Measurements from ENCODE around the gene CPLX3.
A peak's percentile ranks its signal among the peaks of the same experiment; 100 is the strongest.

CPLX3 gene

DNA sequence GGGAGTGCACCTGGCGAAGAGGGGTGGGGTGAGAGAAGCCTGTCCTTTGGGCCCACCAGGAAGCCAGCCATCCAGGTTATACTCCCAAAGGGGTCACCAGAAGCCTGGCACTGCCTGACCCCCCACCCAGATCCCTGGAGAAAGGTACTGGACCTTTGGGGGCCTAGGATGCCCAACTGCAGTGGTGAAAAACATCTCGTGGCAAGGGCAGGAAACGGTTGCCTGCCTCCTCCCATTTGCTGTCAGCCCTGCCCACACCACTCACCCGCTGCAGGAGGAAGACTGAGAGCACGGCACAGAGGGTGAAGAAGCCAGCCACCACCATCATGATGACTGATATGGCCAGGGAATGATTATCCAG lies 18.8 kb downstream of the CPLX3 start:
- peak; percentile 41 for DNase-seq (ENCODE audit: low read depth)

DNA sequence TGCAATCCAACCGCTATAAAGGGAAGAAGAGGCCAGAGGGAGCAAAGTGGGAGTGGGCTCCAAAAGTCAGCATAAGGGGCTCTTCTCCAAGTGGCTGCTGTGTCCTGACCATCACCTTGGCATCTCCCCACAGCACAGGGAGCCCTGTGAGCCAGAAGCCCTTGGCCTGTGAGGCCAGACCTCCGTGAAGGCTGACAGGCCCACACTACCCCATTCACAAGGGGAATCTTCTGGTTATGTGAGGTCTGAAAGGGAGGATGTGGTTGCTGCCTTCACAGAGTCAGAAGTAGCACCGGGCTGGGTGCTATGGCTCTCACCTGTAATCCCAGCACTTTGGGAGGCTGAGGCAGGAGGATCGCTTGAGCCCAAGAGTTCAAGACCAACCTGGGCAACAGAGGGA lies 19.2 kb downstream of the CPLX3 start:
- DNase-seq (ENCODE audit: low read depth) = no peak

DNA sequence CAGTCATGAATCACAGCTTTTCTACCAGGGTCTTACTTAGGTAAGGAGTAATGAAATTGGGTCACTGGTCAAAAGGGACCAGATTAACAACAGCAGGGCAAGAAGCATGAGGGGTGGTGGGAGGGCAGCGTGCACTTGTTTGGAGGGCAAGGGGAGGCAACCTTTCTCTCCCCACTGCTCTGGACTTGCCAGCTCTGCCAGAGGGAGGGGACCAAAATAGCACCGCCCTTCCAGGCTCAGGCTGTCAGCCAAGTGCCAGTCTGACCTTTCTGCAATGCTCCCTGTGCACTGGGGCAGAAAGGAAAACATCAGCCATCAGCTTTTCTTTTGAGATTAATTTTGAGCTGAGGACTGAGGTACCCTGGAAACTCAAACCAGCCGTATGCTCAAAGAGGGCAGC lies 21.0 kb downstream of the CPLX3 start:
- DNase-seq (ENCODE audit: low read depth) = no peak

DNA sequence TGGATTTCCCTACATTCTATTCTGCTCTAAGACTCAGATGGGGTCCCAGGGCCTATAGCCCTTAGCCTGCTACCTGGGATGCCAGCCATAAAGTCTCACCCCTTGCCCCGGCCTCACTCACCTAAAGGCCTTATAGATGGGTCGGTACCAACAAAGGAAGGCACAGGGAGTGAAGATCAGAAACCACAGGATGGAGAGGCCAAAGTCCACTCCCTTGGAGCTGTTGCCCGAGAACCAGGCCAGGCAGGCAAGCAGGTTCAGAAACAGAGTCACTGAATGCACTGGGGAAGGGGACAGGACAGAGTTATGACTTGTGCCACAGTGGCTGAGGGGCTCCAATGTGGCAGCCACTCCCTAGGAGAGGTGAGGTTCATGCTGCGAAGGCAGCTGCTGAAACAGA lies 24.0 kb downstream of the CPLX3 start:
- DNase-seq (ENCODE audit: low read depth) = no peak

DNA sequence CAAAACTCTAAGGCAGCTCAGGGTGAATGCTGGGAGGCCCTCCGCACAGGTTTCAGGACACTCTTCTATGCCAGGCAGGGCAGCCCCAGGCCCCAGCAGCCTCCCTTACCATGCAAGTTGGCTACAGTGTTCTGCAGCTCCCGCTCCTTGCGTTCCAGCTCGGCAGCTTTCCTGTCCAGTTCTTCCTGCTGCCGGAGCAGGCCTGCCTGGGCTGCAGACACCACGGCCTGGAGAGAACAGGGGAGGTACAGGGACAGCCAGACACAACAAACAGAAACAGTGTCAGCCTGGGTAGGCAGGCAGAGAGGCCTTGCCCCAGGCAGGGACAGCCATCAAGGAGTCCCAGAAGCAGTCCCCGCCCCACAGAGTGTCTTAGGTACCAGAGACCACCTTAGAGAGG lies 25.5 kb downstream of the CPLX3 start:
- DNase-seq (ENCODE audit: low read depth) = no peak

DNA sequence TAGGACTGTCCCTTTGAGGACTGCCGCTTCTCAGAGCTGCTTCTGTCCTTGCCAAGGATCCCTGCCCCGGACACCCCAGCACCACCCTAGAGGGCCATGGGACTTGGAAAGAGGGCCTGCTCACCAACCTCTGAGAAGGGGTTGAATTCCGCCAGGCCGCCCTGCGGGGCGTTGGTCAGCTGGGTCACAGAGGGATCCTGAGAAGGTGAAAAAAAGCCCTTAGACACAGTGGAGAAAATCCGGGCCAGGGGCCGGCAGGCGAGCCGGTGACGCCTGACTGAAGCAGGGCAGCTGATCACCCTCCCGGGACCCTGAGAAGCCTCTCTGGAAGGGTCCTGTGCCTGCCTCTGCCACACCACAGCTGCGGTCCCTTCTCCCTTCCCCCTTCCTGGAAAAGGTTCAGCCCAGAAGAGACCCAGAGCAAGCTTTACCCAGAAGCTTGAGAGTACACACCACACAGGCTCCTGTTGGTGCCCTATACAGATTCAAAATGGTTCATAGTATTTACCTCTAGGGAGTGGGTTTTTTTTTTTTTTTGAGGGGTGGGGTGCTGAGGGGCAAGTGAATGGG lies 28.1 kb downstream of the CPLX3 start:
- no peak for DNase-seq (ENCODE audit: low read depth)

DNA sequence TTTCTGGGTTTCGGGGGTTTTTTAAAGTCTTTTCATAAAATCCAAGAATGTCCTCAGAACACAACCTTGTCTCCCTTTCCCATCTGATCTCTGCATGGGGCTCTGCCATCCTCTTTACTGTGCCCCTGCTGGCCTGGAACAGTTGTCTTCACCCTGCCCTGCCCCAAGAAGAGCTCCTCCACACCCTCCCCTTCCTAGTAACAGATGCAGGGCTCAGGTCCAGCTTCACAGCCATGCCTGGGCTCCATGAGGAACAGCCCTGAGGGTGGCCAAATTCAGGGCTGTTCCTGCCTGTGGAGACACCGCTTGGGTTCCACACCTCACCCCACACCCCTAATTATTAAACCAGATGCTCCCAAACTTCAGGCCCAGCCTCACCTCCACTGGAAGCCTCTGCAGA lies 29.4 kb downstream of the CPLX3 start:
- DNase-seq (ENCODE audit: low read depth) = no peak

DNA sequence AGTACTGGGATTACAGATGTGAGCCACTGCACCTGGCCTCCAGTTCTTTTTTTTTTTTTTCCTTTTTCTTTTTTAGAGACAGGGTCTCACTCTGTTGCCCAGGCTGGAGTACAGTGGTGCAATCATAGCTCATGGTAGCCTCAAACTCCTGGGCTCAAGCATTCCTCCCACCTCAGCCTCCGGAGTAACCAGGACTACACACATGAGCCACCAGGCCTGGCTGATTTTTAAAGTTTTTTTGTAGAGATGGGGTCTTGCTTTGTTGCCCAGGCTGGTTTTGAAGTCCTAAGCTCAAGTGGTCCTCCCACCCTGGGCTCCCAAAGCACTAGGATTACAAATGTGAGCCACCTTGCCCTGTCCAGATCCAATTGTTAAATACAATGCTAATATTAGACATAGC lies 30.1 kb downstream of the CPLX3 start:
- no peak for DNase-seq (ENCODE audit: low read depth)

DNA sequence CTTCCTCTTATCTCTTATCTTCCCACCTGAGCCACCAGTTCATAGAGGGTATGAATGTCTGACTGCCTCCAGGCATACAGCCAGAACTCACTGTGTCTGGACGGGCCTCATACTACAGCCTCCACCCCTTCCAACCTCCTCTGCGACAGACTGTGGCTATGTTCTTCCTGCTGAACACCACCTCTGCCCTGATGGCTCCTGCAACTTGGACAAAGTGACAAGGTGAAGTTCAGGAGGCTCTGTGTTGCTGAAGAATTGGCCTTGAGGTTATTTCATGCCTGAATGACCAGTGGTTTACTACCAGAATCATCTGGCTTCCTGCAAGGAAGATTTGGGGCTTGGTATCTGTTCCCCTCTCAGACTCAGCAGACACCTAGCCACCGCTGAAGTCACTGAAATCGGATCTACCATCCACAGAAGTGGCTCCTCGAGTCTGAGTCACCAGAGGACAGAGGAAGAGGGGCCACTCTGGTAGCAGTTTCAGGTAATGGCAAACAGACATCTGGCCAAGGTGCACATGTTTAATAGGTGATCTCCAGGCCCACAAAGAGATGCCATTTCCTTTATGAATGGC lies 30.7 kb downstream of the CPLX3 start:
- no peak for DNase-seq (ENCODE audit: low read depth)

DNA sequence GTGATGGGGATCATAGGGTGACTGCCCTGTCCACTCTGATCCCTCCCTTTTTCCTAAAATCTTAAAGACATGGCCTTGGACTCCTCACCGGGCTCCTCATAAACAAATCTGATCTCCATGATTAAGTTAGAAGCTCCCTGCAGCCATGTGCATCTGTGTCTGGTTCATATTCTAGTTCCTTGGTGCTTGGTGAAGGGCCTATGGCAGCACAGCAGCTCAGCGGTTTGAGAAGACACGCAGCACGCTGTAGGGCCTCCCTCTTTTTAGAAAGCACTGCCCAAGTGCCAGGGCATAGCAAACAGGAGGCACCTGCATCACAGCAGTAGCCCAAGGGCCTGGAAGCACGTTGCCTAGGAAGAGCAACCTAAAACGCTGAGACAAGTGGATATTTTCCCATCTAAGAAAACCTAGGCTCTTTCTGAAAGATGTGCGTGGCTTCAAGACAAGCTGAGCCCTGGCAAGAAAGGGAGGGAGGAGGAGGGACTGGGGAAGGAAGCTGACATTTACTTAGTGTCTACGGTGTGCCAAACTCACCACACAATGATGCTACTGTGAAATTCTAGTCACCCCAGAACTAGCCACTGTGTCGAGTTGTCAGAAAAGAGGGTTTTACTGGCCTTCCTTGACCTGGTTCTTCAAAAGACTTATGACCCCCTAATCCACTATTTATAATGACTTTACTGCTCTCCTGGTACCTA lies 31.4 kb downstream of the CPLX3 start:
- DNase-seq (ENCODE audit: low read depth) = no peak

DNA sequence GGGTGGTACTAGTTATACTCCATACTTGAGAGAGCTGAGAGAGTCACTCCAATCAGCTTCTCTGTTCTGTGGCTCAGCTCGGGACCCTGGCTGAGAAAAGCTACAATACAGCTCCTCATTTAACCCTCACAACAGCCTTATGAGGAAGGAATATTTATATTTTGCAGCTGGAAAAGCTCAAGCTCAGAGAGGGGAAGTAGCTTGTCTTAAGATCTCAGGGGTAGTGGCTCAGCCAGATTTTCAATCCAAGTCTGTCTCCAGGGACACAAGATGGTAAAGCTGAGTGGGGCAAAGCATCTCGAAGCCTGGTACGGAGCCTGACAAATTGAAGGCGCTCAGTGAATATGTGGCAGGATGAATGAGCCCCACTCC lies 31.9 kb downstream of the CPLX3 start:
- no peak for DNase-seq (ENCODE audit: low read depth)

DNA sequence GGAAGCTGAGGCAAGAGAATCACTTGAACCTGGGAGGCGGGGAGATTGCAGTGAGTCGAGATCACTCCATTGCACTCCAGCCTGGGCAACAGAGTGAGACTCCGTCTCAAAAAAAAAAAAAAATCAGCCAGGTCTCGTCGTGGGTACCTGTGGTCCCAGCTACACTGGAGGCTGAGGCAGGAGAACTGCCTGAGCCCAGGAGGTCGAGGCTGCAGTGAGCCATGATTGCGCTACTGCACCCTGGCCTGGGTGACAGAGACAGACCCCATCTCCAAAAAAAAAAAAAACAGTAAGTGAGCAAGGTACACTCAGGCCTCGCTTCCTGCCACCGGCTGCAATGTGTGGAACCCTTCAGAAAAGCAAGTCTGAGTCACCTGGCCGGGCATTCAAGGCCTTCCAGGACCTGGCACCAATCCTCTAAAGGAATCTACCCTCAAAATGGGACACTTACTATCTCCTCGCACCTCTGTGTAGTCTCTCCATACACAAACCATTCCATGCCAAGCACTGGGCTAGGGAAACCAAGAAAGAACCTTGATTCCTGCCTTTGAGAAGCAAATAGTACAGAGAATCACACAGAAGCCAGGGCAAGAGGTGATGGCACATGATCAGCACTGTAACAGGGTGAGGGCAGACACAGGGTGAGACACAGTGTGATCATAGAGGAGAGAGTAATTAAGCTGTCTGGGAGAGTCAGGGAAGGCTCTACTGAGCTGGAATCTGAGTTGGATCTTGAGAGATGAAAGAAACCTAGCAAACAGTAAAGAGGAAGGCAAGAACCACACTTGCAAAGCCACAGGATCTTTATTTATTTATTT lies 37.0 kb downstream of the CPLX3 start:
- DNase-seq (ENCODE audit: low read depth) = no peak

DNA sequence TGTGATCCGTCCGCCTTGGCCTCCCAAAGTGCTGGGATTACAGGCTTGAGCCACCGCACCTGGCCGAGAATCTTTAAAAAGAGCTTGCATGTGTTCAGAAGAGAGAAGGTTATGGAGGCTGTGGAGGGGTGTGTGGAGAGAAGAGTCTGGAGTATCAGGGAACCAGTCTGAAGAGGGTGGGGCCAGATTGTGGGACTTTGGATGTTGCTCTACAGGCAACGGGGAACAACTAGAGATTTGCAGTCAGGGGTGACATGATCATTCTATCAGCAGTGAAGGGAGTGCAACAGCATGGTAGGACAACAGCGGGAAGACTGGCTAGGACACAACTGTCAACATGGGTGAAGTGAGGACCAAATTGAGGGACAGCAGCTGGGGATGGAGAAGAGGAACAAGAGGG lies 37.9 kb downstream of the CPLX3 start:
- no peak for DNase-seq (ENCODE audit: low read depth)

DNA sequence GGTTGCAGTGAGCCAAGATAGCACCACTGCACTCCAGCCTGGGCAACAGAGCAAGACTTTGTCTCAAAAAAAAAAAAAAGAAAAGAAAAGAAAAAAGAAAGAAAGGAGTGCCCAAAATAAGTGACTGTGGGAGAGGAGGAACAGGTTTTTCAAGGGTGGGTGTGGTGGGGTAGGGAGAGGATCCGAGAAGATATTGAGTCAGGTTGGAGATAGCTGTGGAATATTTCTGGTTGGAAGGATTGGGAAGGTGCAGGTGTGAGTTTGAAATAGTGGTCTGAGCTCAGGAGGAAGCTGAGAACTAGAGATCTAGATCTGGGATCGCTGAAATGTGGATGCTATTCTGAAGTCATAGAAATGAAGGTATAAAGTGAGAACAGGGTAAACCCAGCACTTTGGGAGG lies 38.9 kb downstream of the CPLX3 start:
- DNase-seq (ENCODE audit: low read depth) = no peak

DNA sequence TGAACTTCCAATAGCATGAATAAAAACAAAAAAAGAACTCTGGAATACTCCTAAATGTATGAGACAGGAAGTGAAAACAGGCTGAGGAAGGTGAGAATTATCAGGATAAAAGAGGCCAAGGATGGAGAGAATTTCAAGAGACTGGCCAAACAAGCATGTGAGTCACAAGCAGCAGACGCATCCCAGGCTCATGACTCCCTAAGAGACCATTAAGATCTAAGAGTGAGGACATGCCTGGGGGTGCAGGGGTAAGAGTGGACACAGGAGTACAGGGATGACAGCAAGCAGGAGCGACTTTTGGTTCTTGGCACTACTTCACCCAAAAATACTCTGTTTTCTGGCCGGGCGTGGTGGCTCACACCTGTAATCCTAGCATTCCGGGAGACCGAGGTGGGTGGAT lies 39.7 kb downstream of the CPLX3 start:
- DNase-seq (ENCODE audit: low read depth) = no peak

DNA sequence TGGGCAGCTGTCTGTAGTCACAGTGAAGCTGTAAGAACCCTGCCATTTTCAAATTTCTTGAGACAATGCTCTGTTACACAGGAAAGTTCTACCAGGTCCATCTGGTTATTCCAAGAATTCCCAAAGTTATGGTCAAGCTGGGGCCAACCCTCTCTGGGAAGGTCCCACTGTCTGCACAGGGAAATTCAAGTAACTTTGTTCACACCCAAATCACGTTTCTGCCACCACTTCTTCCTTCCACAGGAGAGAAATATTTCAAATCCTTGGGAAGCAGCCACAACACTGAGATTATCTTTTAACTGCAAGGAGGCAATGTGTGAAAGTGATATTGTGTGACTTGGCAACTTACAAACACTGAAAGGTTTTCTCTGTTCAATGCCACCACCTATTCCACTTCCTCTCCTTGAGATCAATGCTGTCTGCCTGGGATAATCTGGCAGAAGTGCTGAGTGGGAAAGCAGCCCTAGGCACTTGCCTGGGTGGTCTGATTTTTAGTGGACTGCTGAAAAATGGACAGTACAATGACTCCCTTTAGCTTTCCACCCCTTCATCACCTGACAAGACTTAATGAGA lies 41.1 kb downstream of the CPLX3 start:
- DNase-seq (ENCODE audit: low read depth) = no peak

DNA sequence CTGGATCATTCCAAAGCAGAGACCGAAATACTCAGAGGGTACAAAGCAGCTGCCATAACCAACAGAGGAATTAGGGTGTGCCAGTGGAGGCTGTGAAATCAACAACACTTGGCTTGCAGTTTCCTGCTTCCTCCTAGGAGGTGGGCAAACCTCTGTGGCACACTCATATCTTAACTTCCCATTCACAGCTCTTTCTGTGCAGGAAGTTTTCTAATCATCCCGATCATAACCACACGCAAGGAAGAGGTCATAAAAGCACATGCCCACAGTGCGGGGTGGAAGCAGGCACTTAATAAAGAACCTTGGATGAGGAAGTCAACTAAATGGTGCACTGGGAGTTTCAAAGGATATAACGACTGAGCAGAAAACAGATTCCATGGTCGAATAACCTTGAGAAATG lies 41.6 kb downstream of the CPLX3 start:
- DNase-seq (ENCODE audit: low read depth) = no peak

DNA sequence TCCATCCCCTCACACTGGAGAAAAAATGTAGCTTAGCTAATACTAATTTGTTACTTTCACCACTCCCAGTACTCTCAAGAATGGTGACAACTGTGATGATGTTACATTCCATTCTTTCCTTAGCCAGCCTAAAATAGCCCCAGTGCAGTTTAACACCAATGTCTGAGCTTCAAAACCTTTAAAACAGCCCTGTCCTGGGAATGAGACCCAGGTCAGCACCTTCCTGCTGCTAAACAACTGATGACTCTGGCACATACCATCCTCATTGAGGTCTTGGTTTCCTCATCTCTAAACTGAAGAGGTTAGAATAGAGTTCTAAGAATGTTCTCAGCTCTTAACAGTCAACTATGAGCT lies 42.9 kb downstream of the CPLX3 start:
- no peak for DNase-seq (ENCODE audit: low read depth)

DNA sequence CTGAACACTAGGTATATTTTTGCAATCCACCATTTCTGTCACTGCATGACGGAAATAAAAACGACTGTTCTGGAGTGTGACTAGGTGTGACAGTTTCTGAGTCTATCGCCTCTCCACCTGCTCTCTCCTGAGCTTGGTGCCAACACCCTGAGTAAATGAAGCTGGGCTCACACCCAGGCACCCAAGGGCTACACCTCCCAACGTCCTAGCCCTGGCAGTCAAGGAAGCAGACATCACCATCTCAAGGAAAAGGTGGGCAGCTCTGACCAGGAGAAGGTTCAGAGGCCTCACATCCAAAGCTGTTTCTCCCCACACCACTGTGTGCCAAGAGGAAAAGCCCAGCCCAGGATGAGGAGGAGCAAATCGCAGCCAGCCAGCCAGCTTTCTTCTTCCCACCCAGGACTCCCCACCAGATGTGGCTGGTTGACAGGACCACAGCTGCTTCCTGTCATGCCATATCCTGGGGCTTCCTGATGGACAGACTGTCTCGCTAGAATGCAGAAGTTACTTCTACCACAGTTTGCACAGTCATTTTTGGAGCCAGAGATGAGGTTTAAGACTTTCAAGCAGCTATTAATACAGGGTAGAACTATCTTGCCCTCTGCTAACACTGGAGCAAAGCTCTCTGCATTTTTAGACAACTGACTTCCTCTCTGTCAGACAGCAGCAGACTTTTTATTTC lies 43.4 kb downstream of the CPLX3 start:
- DNase-seq (ENCODE audit: low read depth) = no peak

DNA sequence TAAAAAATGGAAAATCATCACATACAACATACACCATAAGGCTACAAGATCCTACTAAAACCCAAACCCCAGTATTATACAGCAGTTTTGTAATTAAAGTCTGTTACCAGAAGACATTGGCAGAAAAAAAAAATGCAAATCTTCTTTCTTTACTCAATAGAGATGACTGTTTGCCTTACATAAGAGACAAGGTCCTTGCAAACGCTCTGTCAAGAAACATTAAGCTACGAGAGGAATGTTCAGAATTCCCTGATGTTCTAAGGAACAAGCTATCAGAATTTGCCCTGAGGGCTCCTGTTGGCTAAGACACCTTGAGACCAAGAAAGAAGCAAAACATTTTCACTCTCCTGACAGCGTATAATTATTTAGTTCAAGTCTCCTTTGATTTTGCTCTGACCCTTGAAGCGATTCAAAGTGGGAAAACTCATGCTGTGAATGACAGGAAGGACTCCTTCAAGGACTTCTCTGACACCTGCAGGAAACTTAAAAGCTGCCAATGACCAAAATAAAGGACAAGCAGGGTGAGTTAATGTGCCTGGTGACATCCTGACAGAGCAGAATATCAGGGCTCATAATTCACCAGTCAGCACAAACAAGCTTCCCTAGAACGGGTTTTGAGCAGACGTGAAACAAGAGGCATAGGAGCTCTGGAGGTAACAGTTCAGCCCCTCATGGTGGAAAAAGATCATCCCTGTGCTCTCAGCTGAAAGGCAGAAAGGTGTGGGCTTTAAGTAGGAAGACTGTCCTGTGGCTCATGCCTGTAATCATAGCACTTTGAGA lies 44.2 kb downstream of the CPLX3 start:
- DNase-seq (ENCODE audit: low read depth) = no peak

DNA sequence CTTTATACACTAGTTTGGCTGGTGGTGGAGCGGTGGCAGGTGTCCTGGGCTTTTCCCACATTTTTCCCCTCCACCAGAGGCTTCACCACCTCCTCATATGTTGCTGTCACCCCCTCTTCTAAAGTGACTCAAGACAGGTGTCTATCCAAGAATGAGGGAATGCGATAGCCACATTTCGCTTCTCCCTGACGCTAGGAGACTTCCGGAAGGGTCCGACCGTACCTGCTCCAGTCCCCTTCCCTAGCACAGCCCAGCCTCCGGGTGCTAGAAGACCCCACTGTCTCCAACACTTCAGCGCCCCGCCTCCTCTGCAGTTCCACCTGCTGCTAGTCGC lies 46.2 kb downstream of the CPLX3 start:
- no peak for DNase-seq (ENCODE audit: low read depth)

All from activated gamma-delta T cell treated with anti-CD3 and anti-CD28 coated beads, Interleukin-2, amount 50 U/mL, for 16 hours (primary cell).